ENCODE data around the gene TUBA3D.
"Not testable (repeated sequence)": the region's sequence is repeated elsewhere in the genome, so short reads cannot be mapped to it uniquely, and the experiment has no call there.

TUBA3D gene

DNA sequence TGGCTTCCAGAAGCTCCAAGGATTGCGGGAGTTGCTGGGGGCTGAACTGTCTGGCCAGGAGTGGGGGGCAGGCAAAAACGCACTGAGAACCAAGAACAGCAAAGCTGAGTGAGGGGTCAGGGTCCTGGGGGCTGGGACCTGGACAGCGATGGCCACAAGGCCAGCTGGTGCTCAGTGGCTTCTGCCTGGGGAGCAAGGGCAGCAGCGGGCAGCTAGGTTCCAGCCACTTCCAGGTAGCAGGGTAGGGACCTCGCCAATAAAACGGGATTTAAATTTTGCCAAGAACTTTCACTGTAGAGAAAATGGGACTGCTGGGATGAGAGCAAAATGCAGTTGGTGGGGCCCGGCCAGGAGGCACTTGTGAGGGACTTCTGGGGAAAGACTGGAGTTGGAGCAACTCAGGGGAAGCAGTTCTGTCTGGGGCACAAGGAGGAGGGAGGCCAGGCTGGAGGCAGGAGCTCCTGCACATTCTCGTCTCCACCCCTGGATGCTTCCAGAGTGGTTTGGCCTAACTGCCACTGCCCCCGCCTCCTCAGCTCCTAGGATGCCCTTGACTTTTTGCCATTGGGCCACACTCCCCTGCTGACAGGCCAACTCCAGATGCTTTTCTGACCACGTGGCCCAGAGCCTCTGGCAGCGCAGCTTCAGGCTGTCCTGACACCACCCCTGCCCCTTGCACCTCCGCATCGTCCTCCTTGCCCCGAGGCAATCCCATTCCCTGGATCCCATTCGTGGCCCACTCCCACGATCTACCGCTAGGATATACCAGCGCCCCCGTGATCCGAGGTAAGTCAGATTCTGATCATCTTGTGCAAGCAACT is 46.3 kb downstream of the TUBA3D start:
- TF ChIP-seq CTCF (IDR thresholded peaks at IDR 0.05; ENCODE audit: low read length, missing control alignments) = no peak
- no peak overlapping the region for H3K4me3 ChIP-seq (replicated peaks; ENCODE audit: low read depth, low read length)
- no peak for DNase-seq (ENCODE audit: low read depth)

GRCh38 chr2:131525256-131525655 is 49.3 kb downstream of the TUBA3D start:
- DNase-seq (ENCODE audit: low read depth); H3K4me3 ChIP-seq (replicated peaks; ENCODE audit: low read depth, low read length): not testable (repeated sequence)

DNA sequence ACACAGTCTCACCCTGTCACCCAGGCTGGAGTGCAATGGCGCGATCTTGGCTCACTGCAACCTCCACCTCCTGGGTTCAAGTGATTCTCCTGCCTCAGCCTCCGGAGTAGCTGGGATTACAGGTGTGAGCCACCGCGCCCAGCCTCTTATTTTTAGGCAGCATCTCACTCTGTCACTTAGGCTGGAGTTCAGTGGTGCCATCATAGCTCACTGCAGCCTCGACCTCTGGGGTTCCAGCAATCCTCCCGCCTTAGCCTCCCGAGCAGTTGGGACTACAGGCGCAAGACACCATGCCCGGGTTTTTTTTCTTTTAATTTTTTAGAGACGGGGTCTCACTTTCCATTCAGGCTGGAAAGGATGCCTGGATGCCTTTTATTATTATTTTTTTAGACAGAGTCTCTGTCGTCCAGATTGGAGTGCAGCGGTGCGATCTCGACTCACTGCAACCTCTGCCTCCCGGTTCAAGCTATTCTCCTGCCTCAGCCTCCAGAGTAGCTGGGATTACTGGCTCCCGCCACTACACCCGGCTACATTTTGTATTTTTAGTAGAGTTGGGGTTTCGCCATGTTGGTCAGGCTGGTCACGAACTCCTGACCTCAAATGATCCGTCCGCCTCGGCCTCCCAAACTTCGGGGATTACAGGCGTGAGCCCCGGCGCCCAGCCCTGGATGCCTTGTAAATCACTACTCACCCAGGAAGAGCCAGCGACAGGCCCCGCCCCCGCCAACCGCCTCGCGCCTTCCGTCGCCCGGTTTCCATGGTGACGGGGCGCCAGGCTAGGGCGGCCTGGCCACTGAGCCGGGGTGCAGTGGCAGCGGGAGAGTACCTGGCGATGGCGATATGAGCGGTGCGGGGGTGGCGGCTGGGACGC is 51.4 kb downstream of the TUBA3D start, which contains the start of gene CCDC74A:
CCDC74A (plus strand) TSS at position 758 of the 871 bp plus-strand sequence; CDS start at position 841, 83 bp downstream.
- peak; percentile 39 for DNase-seq (ENCODE audit: low read depth)
- H3K4me3 ChIP-seq (replicated peaks; ENCODE audit: low read depth, low read length) = peak within 1 kb of the TSS; percentile 44

DNA sequence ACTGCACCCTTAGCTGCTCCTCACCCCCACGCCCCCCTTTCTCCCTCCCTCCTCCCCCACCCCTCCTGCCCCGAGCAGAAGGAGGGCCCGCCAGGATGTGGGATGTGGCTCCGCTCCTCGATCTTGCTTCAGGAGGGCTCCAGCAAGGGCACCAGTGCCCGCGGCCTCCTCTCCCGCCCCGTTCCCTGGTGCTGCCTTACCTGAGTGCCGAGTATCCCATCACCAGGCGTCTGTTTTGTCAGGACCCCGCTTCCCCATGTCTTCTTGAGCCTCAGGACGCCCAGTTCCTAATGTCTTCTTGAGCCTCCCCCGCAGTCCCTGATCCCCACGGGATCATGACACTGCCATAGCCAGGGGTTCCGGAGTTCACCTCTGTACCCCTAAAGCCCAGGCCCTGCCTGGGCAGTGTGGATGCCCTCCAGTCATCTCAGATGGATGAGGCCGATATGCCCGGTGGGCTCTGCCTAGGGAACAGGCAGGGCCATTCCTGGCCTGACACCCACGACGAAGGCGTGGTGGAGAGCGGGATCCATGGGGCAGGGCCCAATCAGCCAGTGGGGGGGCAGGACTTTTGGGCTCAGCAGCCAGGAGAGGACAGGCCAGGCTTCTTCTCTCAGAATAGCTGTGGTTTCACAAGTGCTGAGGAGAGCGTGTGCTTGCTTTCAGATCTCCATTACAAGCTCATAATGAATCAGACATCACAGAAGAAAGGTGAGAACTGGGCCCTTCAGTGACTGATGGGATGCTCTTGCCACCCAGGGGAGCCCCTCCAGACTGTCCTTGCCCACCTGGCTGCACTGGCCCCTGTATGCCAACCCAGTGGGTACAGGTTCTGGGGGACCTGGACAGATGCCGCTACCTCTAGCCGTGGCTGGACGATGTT is 53.3 kb downstream of the TUBA3D start:
- DNase-seq (ENCODE audit: low read depth); H3K4me3 ChIP-seq (replicated peaks; ENCODE audit: low read depth, low read length): not testable (repeated sequence)

- DNase-seq (ENCODE audit: low read depth); H3K4me3 ChIP-seq (replicated peaks; ENCODE audit: low read depth, low read length): not testable (repeated sequence)
Measured at GRCh38 chr2:131529864-131530445, 54.0 kb downstream of the TUBA3D start.

GRCh38 chr2:131530626-131531344 is 54.9 kb downstream of the TUBA3D start:
- not testable (repeated sequence) for H3K4me3 ChIP-seq (replicated peaks; ENCODE audit: low read depth, low read length); DNase-seq (ENCODE audit: low read depth)

DNA sequence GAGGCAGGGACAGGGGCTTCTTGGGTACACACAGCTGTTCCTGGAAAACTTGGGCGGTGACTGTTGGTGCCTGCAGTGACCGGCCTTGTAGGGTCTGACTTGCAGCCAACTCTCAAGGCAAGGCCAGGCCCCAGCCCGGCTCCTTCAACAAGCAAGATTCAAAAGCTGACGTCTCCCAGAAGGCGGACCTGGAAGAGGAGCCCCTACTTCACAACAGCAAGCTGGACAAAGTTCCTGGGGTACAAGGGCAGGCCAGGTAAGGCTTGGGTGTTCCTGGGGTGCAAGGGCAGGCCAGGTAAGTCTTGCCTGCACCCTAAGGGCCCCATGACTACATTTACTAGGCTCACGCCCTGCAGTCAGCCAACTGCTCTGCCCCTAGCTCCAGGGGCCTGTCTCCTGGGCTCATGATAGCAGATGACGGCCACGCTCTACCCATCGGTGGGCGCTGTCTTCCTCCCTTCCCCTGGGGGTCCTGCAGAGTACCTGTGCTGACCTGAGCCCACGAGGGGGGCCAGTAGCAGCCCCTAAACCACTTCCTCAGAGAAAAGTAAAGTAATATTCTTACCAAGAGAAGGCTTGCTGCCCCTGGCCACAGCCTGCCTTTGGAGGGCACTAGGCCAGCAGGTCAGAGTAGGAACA is 55.7 kb downstream of the TUBA3D start:
- not testable (repeated sequence) for H3K4me3 ChIP-seq (replicated peaks; ENCODE audit: low read depth, low read length); DNase-seq (ENCODE audit: low read depth)
